ENCODE measurements around the gene PROCA1. TPM values are rescaled to one million over a fixed set of nuclear protein-coding genes. Genes with fewer than 3 reads are reported as not detected.
"Not testable (repeated sequence)": the region's sequence is repeated elsewhere in the genome, so short reads cannot be mapped to it uniquely, and the experiment has no call there.

PROCA1 gene
- total RNA-seq, 1 donor from 2014 or later = 1.3 TPM

GRCh38 chr17:28658342-28658741 lies 53.3 kb downstream of the PROCA1 start:
- ATAC-seq (ENCODE audit: poor library complexity); intact Hi-C loops (cut with DNase I); DNase-seq: not testable (repeated sequence)

DNA sequence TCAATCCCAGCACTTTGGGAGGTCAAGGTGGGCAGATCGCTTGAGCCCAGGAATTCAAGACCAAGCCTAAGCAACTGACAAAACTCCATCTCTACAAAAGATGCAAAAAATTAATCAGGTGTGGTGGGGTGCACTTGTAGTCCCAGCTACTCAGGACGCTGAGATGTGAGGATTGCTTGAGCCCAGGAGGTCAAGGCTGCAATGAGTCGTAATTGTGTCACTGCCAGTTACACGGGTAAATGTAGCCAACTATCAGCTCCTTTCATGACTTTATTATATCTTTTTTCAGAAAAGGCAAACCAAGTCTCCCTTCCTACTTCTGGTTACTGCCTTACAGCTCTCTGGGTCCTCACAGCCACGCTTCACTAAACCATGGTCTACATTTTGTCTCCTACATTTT lies 53.9 kb downstream of the PROCA1 start:
- intact Hi-C loops (cut with DNase I) = no loop called here
- no peak for ATAC-seq (ENCODE audit: poor library complexity)
- no peak for DNase-seq

DNA sequence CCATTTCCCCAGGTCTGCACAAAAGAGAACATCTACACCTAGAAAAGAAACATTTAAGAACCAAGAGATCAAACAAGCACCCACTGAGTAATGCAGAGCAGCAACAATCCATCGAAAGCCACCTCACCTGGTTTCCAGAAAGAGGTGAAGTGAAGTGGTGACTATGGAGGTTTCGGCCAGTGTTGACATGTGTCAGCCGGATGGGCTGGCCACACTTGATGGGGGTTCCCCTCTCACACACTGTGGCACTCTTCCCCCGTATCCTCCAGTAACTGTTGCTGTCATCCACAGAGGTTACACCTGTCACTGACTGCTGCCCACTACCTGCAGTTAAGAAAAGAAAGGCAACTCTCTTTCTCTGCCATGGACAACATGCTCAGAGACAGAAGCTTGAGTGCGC lies 56.5 kb downstream of the PROCA1 start:
- DNase-seq = no peak
- no peak for ATAC-seq (ENCODE audit: poor library complexity)
- intact Hi-C loops (cut with DNase I) = no loop called here

Other genes with a start within 250 kb of the PROCA1 start
- gene SLC13A2, start 238.2 kb downstream of the PROCA1 start, total RNA-seq = not detected
- not detected for gene FOXN1, start 205.5 kb downstream of the PROCA1 start, total RNA-seq
- gene UNC119, start 159.3 kb downstream of the PROCA1 start, total RNA-seq = 22.6 TPM
- gene PIGS, start 140.4 kb downstream of the PROCA1 start, total RNA-seq = 33.4 TPM
- gene ALDOC, start 135.0 kb downstream of the PROCA1 start, total RNA-seq = 353 TPM
- 1.1 TPM for gene SPAG5, start 112.9 kb downstream of the PROCA1 start, total RNA-seq
- gene RSKR, start 97.7 kb downstream of the PROCA1 start, total RNA-seq = 4.8 TPM
- 69.2 TPM for gene BLTP2, start 66.7 kb downstream of the PROCA1 start, total RNA-seq
- gene SDF2, start 50.0 kb downstream of the PROCA1 start, total RNA-seq = 26.4 TPM
- gene SUPT6H, start 49.7 kb downstream of the PROCA1 start, total RNA-seq = 38.8 TPM
- gene RAB34, start 6.0 kb upstream of the PROCA1 start, total RNA-seq = 14.5 TPM
- gene RPL23A, start 8.1 kb upstream of the PROCA1 start, total RNA-seq = 858 TPM
- 1.9 TPM for gene TLCD1, start 14.3 kb upstream of the PROCA1 start, total RNA-seq
- 0.30 TPM for gene NEK8, start 16.9 kb upstream of the PROCA1 start, total RNA-seq
- gene TRAF4, start 32.1 kb upstream of the PROCA1 start, total RNA-seq = 2.4 TPM
- 15.6 TPM for gene FAM222B, start 130.9 kb upstream of the PROCA1 start, total RNA-seq
- 36.4 TPM for gene ERAL1, start 143.1 kb upstream of the PROCA1 start, total RNA-seq
- gene FLOT2, start 185.8 kb upstream of the PROCA1 start, total RNA-seq = 101 TPM
- 2.9 TPM for gene DHRS13, start 191.2 kb upstream of the PROCA1 start, total RNA-seq
- 14.8 TPM for gene PHF12, start 239.6 kb upstream of the PROCA1 start, total RNA-seq